ENCODE data around the gene CEACAM16.

Gene CEACAM16

GRCh38 chr19:44726465-44726864 is 27.5 kb downstream of the CEACAM16 start:
- Histone ChIP-seq H3K4me3 (ENCODE audit: low read length in 2 of 2) (no peak overlapping the region), H3K27me3 (ENCODE audit: control insufficient read depth in 1 of 2, insufficient read depth in 2 of 2, low read length in 2 of 2) (peaks cover 0 to 2% of the 10 kb centered on the region in 2 donors), H3K27ac (ENCODE audit: low read length) (no peak overlapping the region), H3K9me3 (ENCODE audit: control insufficient read depth in 2 of 2, low read length in 2 of 2) (no peaks in the 10 kb centered on the region), H3K36me3 (ENCODE audit: control insufficient read depth in 2 of 2, insufficient read depth in 2 of 2, low read length in 2 of 2) (no peaks in the 10 kb centered on the region), H3K9ac (ENCODE audit: low read length in 2 of 2) (no peak overlapping the region), H3K4me1 (ENCODE audit: control insufficient read depth, insufficient read depth, low read length) (peaks cover 7% of the 10 kb centered on the region)

GRCh38 chr19:44728178-44728577 is 29.2 kb downstream of the CEACAM16 start:
- no peak overlapping the region for H3K4me3 ChIP-seq (ENCODE audit: low read length in 2 of 2)
- H3K9ac ChIP-seq (ENCODE audit: low read length in 2 of 2) = no peak overlapping the region
- no peak overlapping the region for H3K27ac ChIP-seq (ENCODE audit: low read length)
- H3K4me1 ChIP-seq (ENCODE audit: control insufficient read depth, insufficient read depth, low read length) = no peaks in the 10 kb centered on the region
- no peaks in the 10 kb centered on the region for H3K9me3 ChIP-seq (ENCODE audit: control insufficient read depth in 2 of 2, low read length in 2 of 2)
- H3K27me3 ChIP-seq (ENCODE audit: control insufficient read depth in 1 of 2, insufficient read depth in 2 of 2, low read length in 2 of 2) = peaks cover 0 to 2% of the 10 kb centered on the region in 2 donors
- no peaks in the 10 kb centered on the region for H3K36me3 ChIP-seq (ENCODE audit: control insufficient read depth in 2 of 2, insufficient read depth in 2 of 2, low read length in 2 of 2)

- no peak overlapping the region for H3K4me3 ChIP-seq (ENCODE audit: low read length in 2 of 2)
- H3K4me1 ChIP-seq (ENCODE audit: control insufficient read depth, insufficient read depth, low read length) = no peaks in the 10 kb centered on the region
- H3K27me3 ChIP-seq (ENCODE audit: control insufficient read depth in 1 of 2, insufficient read depth in 2 of 2, low read length in 2 of 2) = peaks cover 0 to 2% of the 10 kb centered on the region in 2 donors
Measured at GRCh38 chr19:44729516-44730033, 30.6 kb downstream of the CEACAM16 start.

GRCh38 chr19:44731081-44731480 is 32.1 kb downstream of the CEACAM16 start:
- Histone ChIP-seq H3K27ac (ENCODE audit: low read length) (no peak overlapping the region), H3K9ac (ENCODE audit: low read length in 2 of 2) (no peak overlapping the region), H3K36me3 (ENCODE audit: control insufficient read depth in 2 of 2, insufficient read depth in 2 of 2, low read length in 2 of 2) (no peaks in the 10 kb centered on the region), H3K9me3 (ENCODE audit: control insufficient read depth in 2 of 2, low read length in 2 of 2) (no peaks in the 10 kb centered on the region), H3K27me3 (ENCODE audit: control insufficient read depth in 1 of 2, insufficient read depth in 2 of 2, low read length in 2 of 2) (no peaks in the 10 kb centered on the region), H3K4me3 (ENCODE audit: low read length in 2 of 2) (no peak overlapping the region), H3K4me1 (ENCODE audit: control insufficient read depth, insufficient read depth, low read length) (no peaks in the 10 kb centered on the region)

More at GRCh38 chr19:44729516-44730033, 30.6 kb downstream of the CEACAM16 start:
- H3K9me3 ChIP-seq (ENCODE audit: control insufficient read depth in 2 of 2, low read length in 2 of 2) = no peaks in the 10 kb centered on the region
- no peak overlapping the region for H3K27ac ChIP-seq (ENCODE audit: low read length)
- no peak overlapping the region for H3K9ac ChIP-seq (ENCODE audit: low read length in 2 of 2)
- H3K36me3 ChIP-seq (ENCODE audit: control insufficient read depth in 2 of 2, insufficient read depth in 2 of 2, low read length in 2 of 2) = no peaks in the 10 kb centered on the region

GRCh38 chr19:44731622-44732021 is 32.7 kb downstream of the CEACAM16 start:
- H3K4me3 ChIP-seq (ENCODE audit: low read length in 2 of 2) = no peak overlapping the region
- H3K36me3 ChIP-seq (ENCODE audit: control insufficient read depth in 2 of 2, insufficient read depth in 2 of 2, low read length in 2 of 2) = no peaks in the 10 kb centered on the region
- H3K27me3 ChIP-seq (ENCODE audit: control insufficient read depth in 1 of 2, insufficient read depth in 2 of 2, low read length in 2 of 2) = no peaks in the 10 kb centered on the region
- no peak overlapping the region for H3K27ac ChIP-seq (ENCODE audit: low read length)
- no peaks in the 10 kb centered on the region for H3K4me1 ChIP-seq (ENCODE audit: control insufficient read depth, insufficient read depth, low read length)
- H3K9ac ChIP-seq (ENCODE audit: low read length in 2 of 2) = no peak overlapping the region
- no peaks in the 10 kb centered on the region for H3K9me3 ChIP-seq (ENCODE audit: control insufficient read depth in 2 of 2, low read length in 2 of 2)

- H3K27me3 ChIP-seq (ENCODE audit: control insufficient read depth in 1 of 2, insufficient read depth in 2 of 2, low read length in 2 of 2) = no peaks in the 10 kb centered on the region
- H3K36me3 ChIP-seq (ENCODE audit: control insufficient read depth in 2 of 2, insufficient read depth in 2 of 2, low read length in 2 of 2) = no peaks in the 10 kb centered on the region
- H3K9me3 ChIP-seq (ENCODE audit: control insufficient read depth in 2 of 2, low read length in 2 of 2) = no peaks in the 10 kb centered on the region
- no peak overlapping the region for H3K27ac ChIP-seq (ENCODE audit: low read length)
- no peak overlapping the region for H3K4me3 ChIP-seq (ENCODE audit: low read length in 2 of 2)
- H3K9ac ChIP-seq (ENCODE audit: low read length in 2 of 2) = no peak overlapping the region
- no peaks in the 10 kb centered on the region for H3K4me1 ChIP-seq (ENCODE audit: control insufficient read depth, insufficient read depth, low read length)
Measured at GRCh38 chr19:44732235-44733014, 33.5 kb downstream of the CEACAM16 start.

- Histone ChIP-seq H3K9me3 (ENCODE audit: control insufficient read depth in 2 of 2, low read length in 2 of 2) (no peaks in the 10 kb centered on the region), H3K27me3 (ENCODE audit: control insufficient read depth in 1 of 2, insufficient read depth in 2 of 2, low read length in 2 of 2) (no peaks in the 10 kb centered on the region), H3K4me1 (ENCODE audit: control insufficient read depth, insufficient read depth, low read length) (no peaks in the 10 kb centered on the region), H3K27ac (ENCODE audit: low read length) (no peak overlapping the region), H3K9ac (ENCODE audit: low read length in 2 of 2) (no peak overlapping the region), H3K4me3 (ENCODE audit: low read length in 2 of 2) (no peak overlapping the region), H3K36me3 (ENCODE audit: control insufficient read depth in 2 of 2, insufficient read depth in 2 of 2, low read length in 2 of 2) (no peaks in the 10 kb centered on the region)
Measured at GRCh38 chr19:44734357-44734756, 35.4 kb downstream of the CEACAM16 start.

- no peak overlapping the region for H3K4me3 ChIP-seq (ENCODE audit: low read length in 2 of 2)
- H3K9me3 ChIP-seq (ENCODE audit: control insufficient read depth in 2 of 2, low read length in 2 of 2) = no peaks in the 10 kb centered on the region
- no peaks in the 10 kb centered on the region for H3K36me3 ChIP-seq (ENCODE audit: control insufficient read depth in 2 of 2, insufficient read depth in 2 of 2, low read length in 2 of 2)
- no peaks in the 10 kb centered on the region for H3K4me1 ChIP-seq (ENCODE audit: control insufficient read depth, insufficient read depth, low read length)
- H3K9ac ChIP-seq (ENCODE audit: low read length in 2 of 2) = no peak overlapping the region
- no peak overlapping the region for H3K27ac ChIP-seq (ENCODE audit: low read length)
- H3K27me3 ChIP-seq (ENCODE audit: control insufficient read depth in 1 of 2, insufficient read depth in 2 of 2, low read length in 2 of 2) = no peaks in the 10 kb centered on the region
Measured at GRCh38 chr19:44735011-44735410, 36.1 kb downstream of the CEACAM16 start.

- no peak overlapping the region for H3K9ac ChIP-seq (ENCODE audit: low read length in 2 of 2)
- H3K9me3 ChIP-seq (ENCODE audit: control insufficient read depth in 2 of 2, low read length in 2 of 2) = no peaks in the 10 kb centered on the region
- no peak overlapping the region for H3K4me3 ChIP-seq (ENCODE audit: low read length in 2 of 2)
- no peaks in the 10 kb centered on the region for H3K36me3 ChIP-seq (ENCODE audit: control insufficient read depth in 2 of 2, insufficient read depth in 2 of 2, low read length in 2 of 2)
- H3K4me1 ChIP-seq (ENCODE audit: control insufficient read depth, insufficient read depth, low read length) = peaks cover 11% of the 10 kb centered on the region
- H3K27me3 ChIP-seq (ENCODE audit: control insufficient read depth in 1 of 2, insufficient read depth in 2 of 2, low read length in 2 of 2) = no peaks in the 10 kb centered on the region
- H3K27ac ChIP-seq (ENCODE audit: low read length) = no peak overlapping the region
Measured at GRCh38 chr19:44737238-44738071, 38.5 kb downstream of the CEACAM16 start.

- H3K4me1 ChIP-seq (ENCODE audit: control insufficient read depth, insufficient read depth, low read length) = peaks cover 17% of the 10 kb centered on the region
- no peaks in the 10 kb centered on the region for H3K9me3 ChIP-seq (ENCODE audit: control insufficient read depth in 2 of 2, low read length in 2 of 2)
- no peak overlapping the region for H3K9ac ChIP-seq (ENCODE audit: low read length in 2 of 2)
- no peaks in the 10 kb centered on the region for H3K36me3 ChIP-seq (ENCODE audit: control insufficient read depth in 2 of 2, insufficient read depth in 2 of 2, low read length in 2 of 2)
- no peak overlapping the region for H3K4me3 ChIP-seq (ENCODE audit: low read length in 2 of 2)
- no peaks in the 10 kb centered on the region for H3K27me3 ChIP-seq (ENCODE audit: control insufficient read depth in 1 of 2, insufficient read depth in 2 of 2, low read length in 2 of 2)
- no peak overlapping the region for H3K27ac ChIP-seq (ENCODE audit: low read length)
Measured at GRCh38 chr19:44738136-44738535, 39.2 kb downstream of the CEACAM16 start.
